Epithelial cell of prostate (primary cell): Measurements from ENCODE around the gene ODC1.
A peak's percentile ranks its signal among the peaks of the same experiment; 100 is the strongest.

Experiments
- DNase-seq: peaks from one replicate; pipeline ENCODE4 v3.0.0-alpha.2; 2011; ENCODE audit warnings: low read depth, low spot score
- H3K27ac ChIP-seq: fragments of 450-650 bp; 2 replicates; pipeline ENCODE4 v1.5.1; 2017; ENCODE audit warnings: mild to moderate bottlenecking

Gene ODC1

DNA sequence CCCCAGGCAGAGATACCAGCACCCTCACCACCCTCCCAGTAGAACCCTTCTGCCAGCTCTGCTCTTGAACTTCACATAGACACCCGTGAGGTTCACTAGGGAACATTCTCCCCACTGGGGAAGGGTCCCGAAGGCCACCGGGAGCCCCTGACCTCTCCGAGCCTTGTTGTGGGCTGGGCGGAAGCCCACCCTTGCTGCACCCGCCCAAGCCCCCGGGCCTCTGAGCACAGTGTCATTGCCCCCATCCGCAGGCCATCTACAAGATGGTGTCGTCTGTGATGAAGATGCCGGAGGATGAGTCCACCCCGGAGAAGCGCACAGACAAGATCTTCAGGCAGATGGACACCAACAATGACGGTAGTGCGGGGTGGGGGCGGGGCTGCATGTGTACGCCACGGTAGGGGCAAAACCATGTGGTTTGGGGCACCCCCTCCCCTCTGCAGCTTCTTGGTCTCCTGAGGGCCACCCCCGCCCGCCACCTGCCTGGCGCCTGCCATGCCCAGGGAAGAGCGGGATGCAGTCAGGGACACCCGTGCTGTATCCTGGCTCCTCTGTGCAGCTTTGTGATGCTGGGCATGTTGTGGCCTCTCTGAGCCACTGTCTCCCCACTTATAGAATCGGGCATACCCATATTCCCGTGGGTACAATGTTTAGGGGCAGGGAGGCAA lies 25.3 kb downstream of the ODC1 start:
- no peak overlapping the region for H3K27ac ChIP-seq
- no peak for DNase-seq

DNA sequence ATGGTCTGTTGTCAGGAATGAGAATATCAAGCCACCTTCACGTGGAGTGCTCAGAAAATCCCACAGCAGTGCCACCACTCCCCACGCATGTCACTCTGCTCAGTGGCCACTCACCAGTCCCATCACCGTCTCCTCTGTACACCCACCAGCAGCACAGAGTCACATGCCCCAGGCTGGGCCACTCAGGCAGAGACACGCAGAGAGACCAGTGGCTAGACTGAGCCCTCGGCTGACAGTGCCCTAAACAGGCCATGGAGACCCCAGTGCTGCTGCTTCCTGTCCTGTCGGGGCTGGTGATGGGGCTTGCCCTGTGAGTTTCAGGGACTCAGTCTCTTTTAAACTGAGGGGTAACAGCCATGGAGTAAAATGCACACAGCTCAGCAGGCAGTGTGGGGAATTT lies 25.9 kb downstream of the ODC1 start:
- no peak for DNase-seq

DNA sequence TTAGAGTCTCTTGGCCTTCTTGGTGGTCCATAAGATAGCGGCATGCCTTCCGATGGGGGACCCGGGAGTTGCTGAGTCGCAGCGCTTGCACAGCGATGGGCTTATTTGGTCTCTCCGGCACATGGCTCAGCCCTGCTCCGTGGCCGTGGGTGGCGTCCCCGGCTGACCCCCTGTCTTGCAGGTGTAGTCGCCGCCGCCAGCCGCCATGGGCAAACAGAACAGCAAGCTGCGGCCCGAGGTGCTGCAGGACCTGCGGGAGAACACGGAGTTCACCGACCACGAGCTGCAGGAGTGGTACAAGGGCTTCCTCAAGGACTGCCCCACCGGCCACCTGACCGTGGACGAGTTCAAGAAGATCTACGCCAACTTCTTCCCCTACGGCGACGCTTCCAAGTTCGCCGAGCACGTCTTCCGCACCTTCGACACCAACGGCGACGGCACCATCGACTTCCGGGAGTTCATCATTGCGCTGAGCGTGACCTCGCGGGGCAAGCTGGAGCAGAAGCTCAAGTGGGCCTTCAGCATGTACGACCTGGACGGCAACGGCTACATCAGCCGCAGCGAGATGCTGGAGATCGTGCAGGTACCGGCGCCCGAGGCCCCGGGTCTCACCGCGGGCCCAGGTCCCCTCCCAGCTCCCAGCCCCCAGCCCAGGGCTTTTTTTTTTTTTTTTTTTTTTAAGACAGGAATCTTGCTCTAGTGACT lies 28.4 kb downstream of the ODC1 start:
- H3K27ac ChIP-seq, result no peak overlapping the region
- no peak for DNase-seq

More for the DNA sequence above, 25.9 kb downstream of the ODC1 start:
- no peak overlapping the region for H3K27ac ChIP-seq

DNA sequence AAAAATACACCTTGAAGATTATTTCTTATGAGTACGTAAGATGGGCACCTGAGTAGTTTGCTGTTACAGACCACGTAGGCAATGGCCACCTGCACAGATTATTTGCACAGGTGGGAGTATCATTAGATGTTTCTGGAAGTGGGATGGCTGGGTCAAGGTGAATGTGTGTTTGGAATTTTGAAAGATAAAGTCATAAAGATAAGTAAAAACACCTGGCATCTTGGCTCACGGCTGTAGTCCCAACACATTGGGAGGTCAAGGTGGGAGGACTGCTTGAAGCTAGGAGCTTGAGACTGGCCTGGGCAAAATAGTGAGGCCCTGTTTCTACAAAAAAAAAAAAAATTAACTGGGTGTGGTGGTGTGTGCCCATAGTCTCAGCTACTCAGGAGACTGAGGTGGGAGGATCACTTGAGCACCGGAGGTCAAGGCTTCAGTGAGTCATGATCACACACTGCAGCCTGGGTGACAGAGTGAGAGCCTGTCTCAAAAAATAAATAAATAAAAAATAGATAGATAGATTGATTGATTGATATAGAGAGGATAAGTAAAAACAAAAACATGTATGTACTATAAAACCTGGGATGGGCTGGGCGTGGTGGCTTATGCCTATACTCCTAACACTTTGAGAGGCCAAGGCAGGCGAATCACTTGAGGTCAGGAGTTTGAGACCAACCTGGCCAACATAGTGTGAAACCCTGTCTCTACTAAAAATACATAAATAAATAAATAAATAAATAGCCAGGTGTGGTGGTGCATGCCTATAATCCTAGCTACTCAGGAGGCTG lies 30.4 kb downstream of the ODC1 start:
- H3K27ac ChIP-seq, result no peak overlapping the region
- DNase-seq, result no peak

DNA sequence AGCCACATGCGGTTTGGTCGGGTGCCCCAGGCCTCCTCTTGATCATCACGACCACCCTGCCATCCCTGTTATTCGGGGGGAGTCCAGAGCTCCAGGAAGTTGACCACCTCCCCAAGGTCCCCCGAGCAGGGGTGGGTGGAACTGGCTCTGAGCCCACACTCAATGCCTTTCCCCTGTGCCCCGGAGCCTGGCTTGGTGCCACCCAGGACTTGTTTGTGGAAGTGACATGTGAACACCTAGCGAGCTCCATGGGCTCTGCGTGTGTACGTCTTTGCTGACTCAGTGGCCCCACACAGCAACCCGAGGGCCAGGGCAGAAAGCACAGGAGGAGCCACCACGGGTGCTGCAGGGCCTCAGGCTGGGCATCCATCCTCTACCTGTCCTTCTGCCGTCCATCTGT lies 32.5 kb downstream of the ODC1 start:
- no peak overlapping the region for H3K27ac ChIP-seq
- no peak for DNase-seq

DNA sequence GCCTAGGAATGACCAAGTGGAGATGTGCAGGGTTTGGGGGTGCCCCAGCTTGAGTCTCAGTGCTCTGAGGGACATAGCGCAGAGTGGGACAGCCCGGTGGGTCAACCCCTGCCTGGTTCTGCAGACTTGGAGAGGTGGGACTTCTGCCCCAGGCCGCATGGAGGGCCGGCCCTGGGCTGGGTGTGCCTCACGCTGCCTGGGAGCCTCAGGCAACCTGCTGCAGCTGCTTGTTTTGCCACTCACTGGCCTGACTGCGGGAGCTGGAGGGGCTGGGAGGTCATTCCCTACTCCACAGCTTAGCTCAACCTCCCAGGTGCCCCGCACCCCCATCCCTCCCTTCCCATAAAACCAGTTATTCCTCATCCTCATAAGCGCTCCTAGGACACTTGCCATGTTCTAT lies 33.1 kb downstream of the ODC1 start:
- no peak for DNase-seq

DNA sequence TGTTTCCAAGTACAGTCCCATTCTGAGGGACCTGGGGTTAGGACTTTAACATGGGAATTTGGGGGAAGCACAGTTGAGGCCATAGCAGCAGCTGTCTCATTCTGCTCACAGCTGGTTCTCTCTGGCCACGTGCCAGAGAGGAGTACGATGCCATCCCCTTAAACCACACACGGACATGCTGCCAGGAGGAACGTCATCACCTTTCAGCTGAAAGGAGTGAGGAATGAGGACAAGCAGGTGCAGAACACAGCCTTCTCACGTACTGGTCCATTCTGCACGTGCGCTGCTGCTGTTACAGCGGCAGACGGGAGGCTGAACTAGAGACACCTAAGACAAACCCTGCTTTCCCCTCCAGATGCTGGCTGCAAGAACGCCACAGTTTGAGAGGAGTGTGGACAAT lies 33.5 kb downstream of the ODC1 start:
- no peak for DNase-seq

More for the DNA sequence above, 33.1 kb downstream of the ODC1 start:
- H3K27ac ChIP-seq, result no peak overlapping the region

DNA sequence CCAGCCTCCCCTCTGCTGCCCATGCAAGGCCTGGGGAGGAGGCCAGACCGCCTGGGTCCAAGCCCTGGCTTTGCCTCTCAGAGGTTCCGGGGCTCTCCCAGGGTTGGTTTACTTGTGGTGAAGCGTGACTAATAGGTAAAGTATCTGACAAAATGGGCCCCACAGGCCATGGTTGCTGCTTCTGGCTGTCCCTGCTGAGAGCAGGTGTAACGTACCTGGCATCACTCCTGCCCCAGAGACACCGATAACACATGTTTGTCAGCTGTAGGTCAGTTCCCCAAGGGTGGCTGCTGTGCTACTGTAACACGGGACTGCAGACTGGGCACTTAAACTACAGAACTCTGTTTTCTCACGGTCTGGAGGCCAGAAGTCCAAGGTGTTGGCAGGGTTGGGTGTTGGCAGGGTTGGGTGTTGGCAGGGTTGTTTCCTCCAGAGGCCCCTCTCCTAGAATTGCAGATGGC lies 34.1 kb downstream of the ODC1 start:
- no peak overlapping the region for H3K27ac ChIP-seq
- DNase-seq, result no peak

More for the DNA sequence above, 33.5 kb downstream of the ODC1 start:
- no peak overlapping the region for H3K27ac ChIP-seq

DNA sequence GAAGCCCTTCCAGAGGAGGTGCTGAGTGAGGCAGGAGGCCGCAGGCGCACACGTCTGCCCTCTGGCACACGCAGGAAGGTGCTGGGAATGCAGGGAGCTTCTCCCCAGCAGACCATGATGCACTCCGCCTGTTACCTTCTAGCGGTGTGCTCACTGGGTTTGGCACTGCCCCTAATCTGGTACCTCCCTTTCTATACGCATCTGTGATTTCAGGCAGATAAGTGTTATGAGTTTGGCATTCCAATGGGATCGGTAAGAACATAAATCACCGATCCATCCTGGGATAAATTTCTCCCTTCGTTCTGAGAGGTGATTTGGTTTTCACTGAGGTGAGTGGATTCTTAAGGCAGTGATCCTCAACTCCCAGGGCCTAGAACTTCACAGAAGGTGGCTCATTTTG lies 34.6 kb downstream of the ODC1 start:
- H3K27ac ChIP-seq, result no peak overlapping the region

DNA sequence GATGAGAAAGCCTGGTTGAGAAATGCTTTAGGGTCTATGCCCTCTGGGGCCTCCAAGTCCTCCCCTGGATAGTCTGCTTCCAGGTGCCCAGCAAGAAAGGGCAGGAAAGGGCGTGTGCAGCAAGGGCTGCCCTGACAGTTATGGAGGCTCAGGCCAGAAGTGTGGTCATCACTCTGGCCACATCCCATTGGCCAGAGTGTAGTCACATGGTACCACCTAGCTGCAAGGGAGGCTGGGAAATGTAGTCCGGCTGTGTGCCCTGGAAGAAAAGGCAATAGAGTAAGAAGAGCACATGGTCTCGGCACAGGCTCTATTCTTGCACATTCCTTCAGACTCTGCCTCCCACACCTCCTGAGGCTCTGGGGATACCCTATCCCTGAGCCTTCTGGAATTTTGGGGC lies 35.7 kb downstream of the ODC1 start:
- DNase-seq, result no peak
- no peak overlapping the region for H3K27ac ChIP-seq

More for the DNA sequence above, 34.6 kb downstream of the ODC1 start:
- DNase-seq, result no peak

DNA sequence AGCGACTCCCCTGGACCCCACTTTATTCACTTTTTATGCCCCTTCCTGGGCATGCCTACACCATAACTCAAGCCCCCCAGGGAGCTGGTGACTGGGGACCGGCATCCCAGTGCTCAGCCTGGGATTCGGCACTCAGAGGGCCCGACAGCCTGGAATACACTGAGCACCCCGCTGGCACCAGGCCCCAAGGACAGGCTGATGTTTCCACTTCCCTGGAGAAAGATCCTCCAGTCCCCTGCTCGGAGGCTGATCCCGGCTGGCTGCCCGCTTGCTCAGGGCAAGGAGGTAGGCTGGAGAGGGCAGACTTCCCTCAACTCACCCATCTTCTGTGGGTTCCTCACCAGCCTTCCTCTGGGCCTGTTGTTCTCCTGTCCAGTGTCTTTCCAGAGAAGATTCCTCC lies 36.6 kb downstream of the ODC1 start:
- no peak for DNase-seq
- H3K27ac ChIP-seq, result no peak overlapping the region

DNA sequence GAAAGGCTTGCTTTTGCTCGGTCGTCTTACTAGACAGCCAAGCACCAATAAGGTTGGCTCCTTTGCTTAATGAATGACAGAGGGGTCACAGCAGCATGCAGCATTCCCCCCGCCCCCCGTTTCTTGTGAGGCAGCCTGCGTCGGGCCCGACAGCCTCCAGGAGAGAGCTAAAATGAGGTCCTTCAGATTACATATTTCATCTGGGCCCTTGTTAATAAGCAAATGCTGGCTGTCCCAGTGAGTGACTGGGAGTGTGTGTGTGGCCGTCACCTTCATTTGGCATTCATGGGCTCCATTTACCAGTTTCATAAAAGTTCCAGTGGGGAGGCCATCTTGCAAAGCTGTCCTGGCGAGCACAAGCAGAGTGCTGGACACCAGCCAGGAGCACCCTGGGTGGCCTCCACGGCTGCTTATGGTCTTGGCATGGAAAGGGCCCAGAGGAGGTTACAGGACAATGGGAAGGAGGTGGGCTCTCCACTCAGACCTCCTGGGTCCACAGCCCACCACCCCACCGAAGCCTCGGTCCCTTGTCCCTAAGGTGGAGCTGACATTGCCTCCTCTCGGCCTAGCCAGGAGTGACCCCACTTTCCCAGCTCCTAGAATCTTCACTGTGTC lies 37.2 kb downstream of the ODC1 start:
- no peak overlapping the region for H3K27ac ChIP-seq
- DNase-seq, result no peak

DNA sequence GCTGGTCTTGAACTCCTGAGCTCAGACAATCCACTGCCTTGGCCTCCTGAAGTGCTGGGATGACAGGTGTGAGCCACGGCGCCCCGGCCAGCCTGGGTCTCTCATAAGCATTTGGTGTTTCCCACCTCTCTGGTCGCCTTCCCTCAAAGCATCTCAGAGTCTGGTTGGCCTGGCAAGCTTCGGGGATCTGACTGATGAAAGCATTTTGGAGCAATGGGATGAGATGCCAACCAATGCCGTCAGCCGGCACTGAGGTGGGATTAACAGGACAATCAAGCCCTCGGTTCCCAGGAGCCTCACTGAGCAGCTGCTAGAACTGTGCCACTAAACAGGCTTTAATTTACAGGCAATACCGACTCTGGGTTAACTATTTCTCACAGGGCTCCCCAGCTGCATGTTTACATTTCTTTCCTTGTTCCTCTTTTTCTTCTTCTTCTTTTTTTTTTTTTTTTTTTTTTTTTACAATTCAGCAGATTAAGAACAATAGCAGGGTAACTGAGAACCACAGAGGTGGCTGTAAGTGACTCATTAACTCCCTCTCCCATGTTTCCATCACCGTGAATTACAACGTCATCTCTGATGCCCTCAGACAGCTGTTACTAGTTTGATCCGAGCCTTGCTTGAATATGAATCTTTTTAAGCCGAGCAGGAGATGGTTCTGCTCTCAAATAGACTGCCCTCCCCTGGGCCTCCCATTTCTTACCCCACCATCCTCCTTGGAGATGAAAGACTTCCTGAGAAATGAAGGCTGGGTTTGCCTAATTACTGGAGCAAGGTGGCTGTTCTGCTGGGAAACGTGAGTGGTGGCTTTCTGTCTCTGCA lies 37.9 kb downstream of the ODC1 start:
- H3K27ac ChIP-seq, result no peak overlapping the region
- DNase-seq, result no peak

DNA sequence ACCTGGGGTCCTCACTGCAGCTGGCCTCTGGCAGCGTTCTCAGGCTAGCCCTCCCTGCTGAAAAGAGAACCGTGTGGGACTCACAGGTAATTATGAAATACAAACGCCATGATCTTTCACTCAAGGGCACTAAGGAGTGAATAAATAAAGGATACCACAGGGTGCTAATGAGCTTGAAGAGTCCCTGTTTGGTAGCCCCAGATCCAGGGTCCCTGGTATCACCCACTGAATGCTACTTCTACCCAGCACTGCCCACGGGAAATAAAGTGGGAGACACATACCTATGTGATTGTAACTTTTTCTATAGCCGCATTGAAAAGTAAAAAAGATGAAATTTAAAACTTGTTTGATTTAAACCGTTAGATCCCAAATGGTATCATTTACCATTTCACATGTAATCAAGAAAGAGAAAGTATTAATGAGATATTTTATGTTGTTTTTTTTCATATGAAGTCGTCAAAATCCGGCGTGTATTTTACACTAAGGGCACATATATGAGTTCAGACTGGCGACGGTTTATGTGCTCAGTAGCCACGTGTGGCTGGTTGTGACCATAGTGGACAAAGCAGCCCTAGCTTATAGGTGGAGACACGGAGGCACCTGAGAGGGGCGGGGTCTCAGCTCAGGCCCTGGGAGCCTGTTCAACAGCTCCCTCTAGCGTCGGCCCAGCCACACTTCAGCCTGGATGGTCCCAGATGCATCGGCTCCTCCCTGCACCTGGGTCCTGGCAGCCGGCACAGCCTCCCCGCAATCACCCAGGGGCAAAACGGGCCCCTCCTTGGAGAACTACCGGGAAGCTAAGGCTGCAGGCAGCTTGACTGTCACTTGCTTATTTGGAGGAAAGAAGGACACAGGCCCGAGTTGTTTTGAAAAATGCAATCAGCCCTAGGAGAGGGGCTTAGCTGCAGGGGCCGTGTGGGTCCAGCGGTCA lies 39.2 kb downstream of the ODC1 start:
- peak; percentile 48 for DNase-seq
- H3K27ac ChIP-seq, result peak overlapping the region; percentile 92

DNA sequence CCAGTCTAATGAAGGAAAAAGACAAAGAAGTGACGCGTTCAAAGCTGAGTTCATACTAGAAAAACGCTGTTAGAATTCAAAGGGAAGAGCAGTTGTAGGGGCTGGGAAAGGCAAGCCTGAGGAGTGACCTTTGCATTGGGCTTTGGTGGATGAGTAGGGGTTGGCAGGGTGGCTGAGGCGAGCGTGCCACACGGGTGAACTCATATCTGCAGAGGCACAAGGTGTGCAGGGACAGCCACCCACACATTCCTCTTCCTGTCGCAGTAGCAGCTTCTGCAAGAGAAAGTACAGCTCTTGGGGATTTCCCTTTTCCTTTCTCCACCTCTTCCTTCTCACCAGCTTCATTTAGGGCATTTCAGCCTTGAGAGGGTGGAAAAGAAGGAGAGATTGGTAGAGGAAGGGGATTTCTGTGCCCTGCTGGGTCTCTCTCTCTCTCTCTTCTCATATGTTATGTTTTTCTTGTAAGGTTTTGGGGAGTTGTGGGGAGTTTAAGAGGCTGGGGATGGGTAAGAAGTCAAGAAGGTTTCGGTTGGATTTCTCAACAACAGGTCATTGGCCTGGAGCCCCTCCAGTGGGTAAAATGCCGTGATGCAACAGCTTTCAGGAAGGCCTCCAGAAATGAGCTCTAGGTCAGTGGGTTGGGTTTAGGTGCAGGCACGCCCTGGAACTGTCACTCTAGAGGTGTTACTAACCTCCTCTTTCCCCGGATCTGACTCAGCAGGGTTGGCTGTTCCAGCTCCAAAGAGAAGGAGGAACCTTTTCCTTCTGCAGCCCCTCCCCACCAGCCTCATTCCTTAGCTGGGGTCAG lies 40.1 kb downstream of the ODC1 start:
- H3K27ac ChIP-seq, result peak overlapping the region; percentile 92
- peak; percentile 77 for DNase-seq

DNA sequence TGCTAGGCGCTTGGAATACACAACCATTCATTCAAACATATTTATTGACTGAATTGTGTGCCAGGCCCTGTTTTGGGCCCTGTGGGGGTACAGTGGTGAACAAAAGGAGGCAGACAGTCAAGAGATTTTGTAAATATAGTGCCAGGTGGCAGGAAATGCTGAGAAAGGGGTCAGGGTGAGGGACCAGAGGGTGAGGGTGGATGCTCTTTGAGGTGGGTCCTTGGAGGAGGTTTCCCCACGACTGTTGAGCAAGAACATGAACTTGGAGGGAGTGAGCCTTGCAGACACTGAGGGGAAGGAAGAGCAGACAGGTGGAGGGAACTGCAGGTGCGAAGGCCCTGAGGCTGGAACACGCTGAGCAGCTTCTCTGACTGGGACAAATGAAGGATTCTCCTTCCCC lies 40.7 kb downstream of the ODC1 start:
- peak overlapping the region; percentile 92 for H3K27ac ChIP-seq
- no peak for DNase-seq

DNA sequence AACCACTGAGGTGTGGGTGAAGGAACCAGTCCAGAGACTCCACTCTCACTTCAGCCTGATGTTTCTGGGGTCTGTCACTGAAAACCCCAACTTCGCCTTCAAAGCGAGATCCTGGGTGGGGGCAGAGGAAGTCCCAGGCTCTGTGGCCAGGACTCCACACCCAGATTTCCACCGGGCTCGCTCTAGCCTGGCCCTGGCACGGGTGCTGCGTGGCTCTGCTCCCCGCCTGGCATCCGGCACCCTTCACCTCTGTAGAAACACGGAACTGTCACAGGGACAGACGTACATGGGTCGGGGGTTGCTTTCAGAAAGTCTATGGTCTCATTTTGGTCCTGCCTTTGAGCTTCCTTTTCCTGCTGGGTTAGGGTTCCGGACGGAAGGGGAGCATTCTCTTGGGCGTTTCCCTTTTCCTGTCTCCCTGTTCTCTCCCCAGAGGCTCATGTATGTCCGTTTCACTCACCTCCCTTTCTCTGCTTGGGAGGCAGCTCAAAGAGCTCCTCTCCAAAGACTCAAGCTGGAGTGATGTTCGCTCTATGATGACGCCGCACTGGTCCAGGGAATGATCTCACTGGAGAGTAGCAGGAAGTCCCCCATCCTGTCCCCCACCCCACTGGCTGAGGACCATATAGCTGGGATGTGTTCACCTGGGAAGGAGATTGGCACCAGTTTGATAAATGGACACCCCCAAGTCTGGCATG lies 41.5 kb downstream of the ODC1 start:
- DNase-seq, result no peak
- no peak overlapping the region for H3K27ac ChIP-seq
